H1 (cell line): Measurements from ENCODE around the gene OSBP2. TPM values are rescaled to one million over a fixed set of nuclear protein-coding genes. Genes with fewer than 3 reads are reported as not detected.

ENCODE experiments used
- CTCF ChIA-PET: fragments of 300-600 bp; sonication (Branson Sonifier 250); formaldehyde crosslinking; loops from one replicate; lab custom pipeline; 2021; ENCODE audit not compliant: partially characterized antibody; lab: Charles Lee
- POLR2A ChIA-PET: fragments of 300-600 bp; sonication (Branson Sonifier 250); formaldehyde crosslinking; loops from one replicate; lab custom pipeline; 2021; ENCODE audit warnings: inconsistent platforms; ENCODE audit not compliant: partially characterized antibody; lab: Charles Lee
- DNase-seq, 2 experiments: peaks; one replicate each; pipeline versions ENCODE4 v3.0.0 to v3.0.0-alpha.2; 2010 to 2022; ENCODE audit warnings: low spot score in 2 of 2, low read depth in 1 of 2, mixed read lengths in 1 of 2
- FAIRE-seq: peaks from 2 replicates; lab custom pipeline; 2011; peaks lifted over from hg19 to GRCh38; lab: Jason Lieb, UNC
- H2AFZ ChIP-seq: 2 replicates; pipeline ENCODE4 v1.8.1; 2012; ENCODE audit warnings: low read length, inconsistent platforms
- H2AK5ac ChIP-seq: 2 replicates; pipeline ENCODE4 v1.6.1; 2013; ENCODE audit warnings: low read depth, low read length
- H2BK120ac ChIP-seq: replicated peaks from 2 replicates; pipeline ENCODE3; 2013; ENCODE audit warnings: low read depth, low read length, inconsistent platforms
- H2BK12ac ChIP-seq: 2 replicates; pipeline ENCODE4 v1.6.1; 2013; ENCODE audit warnings: low read depth, low read length
- H2BK15ac ChIP-seq: 2 replicates; pipeline ENCODE4 v1.6.1; 2013; ENCODE audit warnings: low read length
- H2BK20ac ChIP-seq: 2 replicates; pipeline ENCODE4 v1.6.1; 2013; ENCODE audit warnings: low read length
- H2BK5ac ChIP-seq: 2 replicates; pipeline ENCODE4 v1.6.1; 2013; ENCODE audit warnings: low read depth, low read length
- H3K14ac ChIP-seq: 2 replicates; pipeline ENCODE4 v1.6.1; 2013; ENCODE audit warnings: inconsistent platforms; ENCODE audit not compliant: insufficient read length
- H3K18ac ChIP-seq: 2 replicates; pipeline ENCODE4 v1.6.1; 2013; ENCODE audit warnings: low read length; ENCODE audit errors: extremely low read depth
- H3K23ac ChIP-seq: 2 replicates; pipeline ENCODE4 v1.6.1; 2013; ENCODE audit warnings: inconsistent platforms; ENCODE audit not compliant: insufficient read length
- H3K23me2 ChIP-seq: 2 replicates; pipeline ENCODE4 v1.6.1; 2013; ENCODE audit warnings: low read depth, low read length
- H3K27ac ChIP-seq: 2 replicates; pipeline ENCODE4 v1.6.1; 2011; ENCODE audit warnings: low read depth, low read length, inconsistent platforms
- H3K27me3 ChIP-seq, 4 experiments: replicated peaks in 1 of 4; 1 replicate in 1 of 4; 2 replicates in 3 of 4; pipeline versions ENCODE4 v1.6.1 to v1.8.1; 2011 to 2013; ENCODE audit warnings: low read length in 3 of 4, mild to moderate bottlenecking in 3 of 4, inconsistent platforms in 2 of 4, mixed read lengths in 2 of 4, moderate library complexity in 1 of 4; ENCODE audit not compliant: control insufficient read depth in 3 of 4, insufficient read depth in 3 of 4; ENCODE audit errors: extremely low read depth in 1 of 4
- H3K36me3 ChIP-seq, 4 experiments: 2 replicates each; pipeline versions ENCODE4 v1.6.1 to v1.8.1; 2011 to 2013; ENCODE audit warnings: mild to moderate bottlenecking in 4 of 4, low read length in 3 of 4, moderate library complexity in 2 of 4, control low read depth in 1 of 4, inconsistent platforms in 1 of 4; ENCODE audit not compliant: insufficient read depth in 4 of 4, control insufficient read depth in 2 of 4
- H3K4ac ChIP-seq: replicated peaks from 2 replicates; pipeline ENCODE3; 2013; ENCODE audit warnings: low read length, low read depth, mixed read lengths, inconsistent platforms; ENCODE audit not compliant: insufficient read length
- H3K4me1 ChIP-seq, 4 experiments: replicated peaks in 1 of 4; 1 replicate in 1 of 4; 2 replicates in 3 of 4; pipeline versions ENCODE4 v1.6.1 to v1.8.1; 2011 to 2013; ENCODE audit warnings: low read length in 3 of 4, inconsistent platforms in 2 of 4, mixed read lengths in 1 of 4; ENCODE audit not compliant: insufficient read depth in 4 of 4, control insufficient read depth in 3 of 4
- H3K4me2 ChIP-seq, 2 experiments: 2 replicates each; pipeline versions ENCODE4 v1.6.1 to v1.8.1; 2011 to 2013; ENCODE audit warnings: low read depth in 2 of 2, low read length in 2 of 2, control low read depth in 1 of 2, inconsistent platforms in 1 of 2, mild to moderate bottlenecking in 1 of 2; ENCODE audit not compliant: insufficient read depth in 1 of 2
- H3K4me3 ChIP-seq, 4 experiments: fragments of 200-600, 300-600 bp in 1 of 4; sonication (generic), shearing (Covaris generic), sonication (Bioruptor Twin) in 1 of 4; 2 replicates each; pipeline versions ENCODE4 v1.5.1 to v1.8.1; 2011 to 2016; ENCODE audit warnings: low read length in 4 of 4, low read depth in 3 of 4, control low read depth in 2 of 4, inconsistent platforms in 2 of 4, mild to moderate bottlenecking in 2 of 4, mixed read lengths in 1 of 4, moderate library complexity in 1 of 4; ENCODE audit not compliant: insufficient read depth in 2 of 4; ENCODE audit errors: extremely low read depth in 1 of 4
- H3K56ac ChIP-seq: replicated peaks from 2 replicates; pipeline ENCODE3; 2013; ENCODE audit warnings: low read depth, mild to moderate bottlenecking, mixed read lengths, low read length, inconsistent platforms; ENCODE audit not compliant: insufficient read length
- H3K79me1 ChIP-seq: 2 replicates; pipeline ENCODE4 v1.6.1; 2013; ENCODE audit warnings: low read depth, low read length, control low read depth
- H3K79me2 ChIP-seq, 2 experiments: 2 replicates each; pipeline versions ENCODE4 v1.6.1 to v1.8.1; 2012 to 2013; ENCODE audit warnings: low read length in 2 of 2, mild to moderate bottlenecking in 2 of 2, inconsistent platforms in 1 of 2; ENCODE audit not compliant: insufficient read depth in 2 of 2, control insufficient read depth in 1 of 2
- H3K9ac ChIP-seq, 4 experiments: replicated peaks in 1 of 4; 1 replicate in 1 of 4; 2 replicates in 3 of 4; pipeline versions ENCODE4 v1.6.1 to v1.8.1; 2011 to 2013; ENCODE audit warnings: low read depth in 3 of 4, low read length in 3 of 4, control low read depth in 2 of 4, mild to moderate bottlenecking in 2 of 4, moderate library complexity in 2 of 4, inconsistent platforms in 1 of 4; ENCODE audit errors: extremely low read depth in 1 of 4
- H3K9me3 ChIP-seq, 2 experiments: 2 replicates each; pipeline versions ENCODE4 v1.6.1 to v1.8.1; 2012 to 2013; ENCODE audit warnings: mild to moderate bottlenecking in 2 of 2, moderate library complexity in 2 of 2, control low read depth in 1 of 2, inconsistent platforms in 1 of 2, low read depth in 1 of 2, low read length in 1 of 2, mixed read lengths in 1 of 2; ENCODE audit not compliant: insufficient read depth in 2 of 2
- H4K20me1 ChIP-seq, 2 experiments: replicated peaks in 1 of 2; 2 replicates each; pipeline versions ENCODE3 to v1.8.1; 2011 to 2013; ENCODE audit warnings: inconsistent platforms in 2 of 2, low read length in 2 of 2, mild to moderate bottlenecking in 1 of 2; ENCODE audit not compliant: insufficient read depth in 2 of 2, control insufficient read depth in 1 of 2
- H4K5ac ChIP-seq: 2 replicates; pipeline ENCODE4 v1.6.1; 2013; ENCODE audit warnings: low read length, low read depth, mixed read lengths, inconsistent platforms; ENCODE audit not compliant: insufficient read length
- H4K8ac ChIP-seq: 2 replicates; pipeline ENCODE4 v1.8.0; 2013; ENCODE audit warnings: mild to moderate bottlenecking, moderate library complexity, low read length, inconsistent platforms; ENCODE audit not compliant: insufficient read depth; ENCODE audit errors: extremely low read depth
- H4K91ac ChIP-seq: replicated peaks from 2 replicates; pipeline ENCODE3; 2013; ENCODE audit warnings: low read length, mixed read lengths, inconsistent platforms; ENCODE audit not compliant: insufficient read length
- KDM4A ChIP-seq: IDR thresholded peaks from one replicate; pipeline ENCODE4 v1.7.1; 2012; ENCODE audit warnings: low read depth, mild to moderate bottlenecking, moderate library complexity, low read length, inconsistent platforms; ENCODE audit not compliant: severe bottlenecking
- KDM5A ChIP-seq: fragments of 200-600 bp; IDR thresholded peaks from 2 replicates; pipeline ENCODE4 v1.7.1; 2012; ENCODE audit warnings: mild to moderate bottlenecking, low read length, inconsistent platforms, mixed read lengths
- POLR2A ChIP-seq, 2 experiments: IDR thresholded peaks; 1 replicate in 1 of 2; 2 replicates in 1 of 2; pipeline ENCODE4 v1.6.1; 2011; ENCODE audit warnings: low read depth in 2 of 2, low read length in 2 of 2, mild to moderate bottlenecking in 2 of 2; ENCODE audit errors: control extremely low read depth in 1 of 2
- POLR2AphosphoS5 ChIP-seq: IDR thresholded peaks from 2 replicates; pipeline ENCODE4 v1.6.1; 2011; ENCODE audit warnings: low read depth, low read length
- SRF ChIP-seq: IDR thresholded peaks from 2 replicates; pipeline ENCODE4 v1.6.1; 2011; ENCODE audit warnings: mild to moderate bottlenecking, low read depth, low read length, moderate library complexity
- WGBS, 2 experiments: shearing (Covaris generic) in 1 of 2; methylation state at CpG; one replicate each; pipeline versions ENCODE4 v1.1.6 to v1.1.7; 2013 to 2015; ENCODE audit warnings: low lambda C conversion rate in 2 of 2, mixed read lengths in 2 of 2, inconsistent platforms in 1 of 2, low coverage in 1 of 2, missing lambda C conversion rate in 1 of 2; ENCODE audit not compliant: insufficient replicate concordance in 2 of 2, insufficient coverage in 1 of 2, insufficient read length in 1 of 2; ENCODE audit errors: extremely low coverage in 1 of 2, missing lambda C conversion rate in 1 of 2; 5-methylcytosine and 5-hydroxymethylcytosine counted together
- polyA plus RNA-seq, 7 experiments: library from polyadenylated mRNA; depleted of rRNA in 3 of 7; stranded (reverse) in 5 of 7; unstranded in 2 of 7; fragments of >200 nt in 5 of 7; fragments of 200-250 nt in 2 of 7; gene quantifications; 1 replicate in 5 of 7; 2 replicates in 1 of 7; 4 replicates in 1 of 7; pipeline versions ENCODE4 v1.2.1 to v1.2.3, GENCODE V29; 2011 to 2013; ENCODE audit warnings: missing spikeins in 2 of 7, mixed read lengths in 2 of 7
- total RNA-seq: library from RNA; stranded (reverse); fragmentation: NEBNext Ultra II Directional; extraction: Animal tissue kit (Norgen Biotek cat#: 25700); gene quantifications from 2 replicates; pipeline ENCODE4 v1.2.1, GENCODE V29; 2021

The OSBP2 gene
- total and polyA plus RNA-seq, 2 of the 8 experiments (the other 6 are each of a cell fraction or from before 2014, with no cell fraction given) = 3.4 to 3.7 TPM

DNA sequence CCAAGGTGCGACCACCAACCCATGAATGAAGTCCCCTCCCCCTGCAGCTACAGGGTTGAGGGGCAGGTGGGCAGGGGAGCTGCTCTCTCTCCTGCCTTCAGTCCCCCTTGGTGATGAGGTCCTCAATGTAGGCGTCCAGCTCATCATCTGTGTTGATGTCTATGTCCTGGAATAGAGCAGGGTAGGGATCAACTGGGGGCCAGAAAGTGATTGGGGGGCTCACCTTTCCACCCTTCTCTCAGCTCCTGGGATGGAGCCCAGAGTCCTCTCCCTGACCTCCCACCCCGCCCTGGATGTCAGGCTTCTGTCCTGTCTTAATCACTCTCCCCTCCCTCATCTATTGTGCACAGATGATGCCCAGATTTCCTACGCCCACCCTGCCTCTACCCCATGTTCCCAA, 232.0 kb downstream of the OSBP2 start:
- Histone ChIP-seq H2BK120ac (no peak overlapping the region), H2BK12ac (no peak overlapping the region), H3K36me3 (peaks cover 37 to 75% (median 63%) of the 10 kb centered on the region in 4 experiments), H3K23me2 (no peaks in the 10 kb centered on the region), H3K14ac (no peak overlapping the region), H3K56ac (no peak overlapping the region), H3K9me3 (no peaks in the 10 kb centered on the region), H3K9ac (no peak overlapping the region), H2BK20ac (no peak overlapping the region), H3K27me3 (no peaks in the 10 kb centered on the region), H3K4me2 (no peak overlapping the region), H2AK5ac (no peak overlapping the region), H4K5ac (no peak overlapping the region), H3K4ac (no peak overlapping the region), H4K91ac (no peak overlapping the region), H3K27ac (no peak overlapping the region), H3K18ac (no peak overlapping the region), H3K79me1 (peaks cover 4% of the 10 kb centered on the region; the same call in 1 of the 2 replicates), H3K23ac (no peak overlapping the region), H2BK5ac (no peak overlapping the region), H3K4me3 (no peak overlapping the region), H3K4me1 (no peaks in the 10 kb centered on the region), H4K8ac (no peak overlapping the region), H2AFZ (no peak overlapping the region), H2BK15ac (no peak overlapping the region), H4K20me1 (peaks cover 1 to 8% of the 10 kb centered on the region in 2 experiments), H3K79me2 (no peaks in the 10 kb centered on the region)
- TF ChIP-seq KDM5A = no peak
- TF ChIP-seq KDM4A = no peak
- 0 out of 2 replicates have a peak, but pooled peaks have one; percentile 15 for TF ChIP-seq POLR2AphosphoS5
- peak in 1 of 2 experiments; percentile 31; a peak in 1 of 3 replicates for TF ChIP-seq POLR2A (IDR thresholded peaks at IDR 0.05; ENCODE audit: control extremely low read depth in 1 of 2, low read depth in 2 of 2, low read length in 2 of 2)
- TF ChIP-seq SRF = no peak
- no peak for FAIRE-seq
- POLR2A ChIA-PET = interaction anchor here (0.8 to 2.0 kb wide), 3 partner anchors 13 to 42 kb away, joined by 3 to 9 read pairs (median 5); partner anchors contain the start of genes MORC2 and TUG1
- no peak for DNase-seq
- 88% methylated on average over 4 of the region's 4 CpGs; no CpG with 5 or more reads in 1 of the 2 experiments for WGBS, 2 experiments
- CTCF ChIA-PET = interaction anchor here (0.7 to 1.4 kb wide), 3 partner anchors 9 to 264 kb away, joined by 3 to 8 read pairs (median 3); no protein-coding TSS in a partner anchor
